ENCODE results near the gene NINL.

- TF ChIP-seq CTCF (IDR thresholded peaks at IDR 0.05): no peak
- TF ChIP-seq POLR2AphosphoS5 (IDR thresholded peaks at IDR 0.05): no peak
- no peak for TF ChIP-seq EP300 (IDR thresholded peaks at IDR 0.05; ENCODE audit: low read depth)
- no peak for TF ChIP-seq POLR2A (IDR thresholded peaks at IDR 0.05)
Observed at GRCh38 chr20:25521382-25521781, 63.9 kb downstream of the NINL start.
